K562 (cell line): ENCODE measurements around the gene PRSS8. TPM values are rescaled to one million over a fixed set of nuclear protein-coding genes. Genes with fewer than 3 reads are reported as not detected.

ENCODE experiments used
- ATAC-seq: fragments of 200-7000 bp; cut with Tn5 transposase; 3 replicates; pipeline ENCODE4 v1.9.1; 2020; ENCODE audit warnings: moderate library complexity
- BruUV-seq: library from RNA; stranded (reverse); fragments of 400-500 nt; replicated peaks from 2 replicates; lab custom pipeline; 2021; lab: Mats Ljungman, UMichigan
- CTCF ChIA-PET: fragments of 300-600 bp; formaldehyde crosslinking; extraction: SDS; loops from one replicate; lab custom pipeline; 2021; ENCODE audit warnings: low intra/inter-chr PET ratio; lab: Yijun Ruan, JAX
- POLR2A ChIA-PET: fragments of 300-600, 350-650 bp; sonication (Branson Sonifier 250); formaldehyde crosslinking; extraction: SDS; loops from one replicate; lab custom pipeline; 2021; ENCODE audit warnings: antibody characterized with exemption, inconsistent platforms; lab: Yijun Ruan, JAX
- DNase-seq, 4 experiments: peaks; one replicate each; pipeline versions ENCODE4 v3.0.0 to v3.0.0-alpha.2; 2011 to 2018; ENCODE audit warnings: low spot score in 3 of 4, mixed read lengths in 3 of 4; ENCODE audit errors: extremely low read depth in 1 of 4
- FAIRE-seq: peaks from 2 replicates; lab custom pipeline; 2011; peaks lifted over from hg19 to GRCh38; lab: Jason Lieb, UNC
- H2AFZ ChIP-seq: 2 replicates; pipeline ENCODE4 v1.6.0; 2011; ENCODE audit warnings: low read depth, low read length, control low read depth, inconsistent platforms
- H3K27ac ChIP-seq: fragments of 200-600 bp; 3 replicates; pipeline ENCODE4 v1.8.0; 2011; ENCODE audit warnings: low read depth, mild to moderate bottlenecking, control low read depth, inconsistent platforms, low read length, moderate library complexity, mixed read lengths; ENCODE audit errors: extremely low read depth
- H3K27me3 ChIP-seq, 2 experiments: fragments of 300-600 bp in 1 of 2; 2 replicates in 1 of 2; 3 replicates in 1 of 2; pipeline versions ENCODE4 v1.6.0 to v1.8.0; 2011; ENCODE audit warnings: inconsistent platforms in 2 of 2, low read length in 2 of 2, mild to moderate bottlenecking in 1 of 2, mixed read lengths in 1 of 2, moderate library complexity in 1 of 2; ENCODE audit not compliant: control insufficient read depth in 2 of 2, insufficient read depth in 2 of 2
- H3K36me3 ChIP-seq: fragments of 300-600 bp; 3 replicates; pipeline ENCODE4 v1.8.0; 2011; ENCODE audit warnings: mild to moderate bottlenecking, low read length, inconsistent platforms; ENCODE audit not compliant: control insufficient read depth, insufficient read depth
- H3K4me1 ChIP-seq, 2 experiments: fragments of 200-600 bp in 1 of 2; replicated peaks in 1 of 2; 2 replicates in 1 of 2; 3 replicates in 1 of 2; pipeline versions ENCODE4 v1.5.1 to v1.8.0; 2011; ENCODE audit warnings: inconsistent platforms in 2 of 2, low read length in 2 of 2, mild to moderate bottlenecking in 1 of 2, mixed read lengths in 1 of 2, moderate library complexity in 1 of 2; ENCODE audit not compliant: control insufficient read depth in 2 of 2, insufficient read depth in 2 of 2
- H3K4me2 ChIP-seq: 2 replicates; pipeline ENCODE4 v1.6.1; 2011; ENCODE audit warnings: low read length, control low read depth, inconsistent platforms, mixed read lengths; ENCODE audit not compliant: insufficient read depth
- H3K4me3 ChIP-seq: fragments of 200-600 bp; sonication (generic), shearing (Covaris generic); 2 replicates; pipeline ENCODE4 v1.5.1; 2016; ENCODE audit warnings: control low read depth, inconsistent platforms
- H3K79me2 ChIP-seq: fragments of 200-600 bp; 3 replicates; pipeline ENCODE4 v1.8.0; 2011; ENCODE audit warnings: low read length, inconsistent platforms; ENCODE audit not compliant: control insufficient read depth, insufficient read depth
- H3K9ac ChIP-seq, 2 experiments: 2 replicates each; pipeline versions ENCODE4 v1.6.0 to v1.6.1; 2011; ENCODE audit warnings: low read depth in 2 of 2, low read length in 2 of 2, control low read depth in 1 of 2, inconsistent platforms in 1 of 2, mild to moderate bottlenecking in 1 of 2, mixed read lengths in 1 of 2; ENCODE audit not compliant: insufficient read depth in 1 of 2
- H3K9me1 ChIP-seq: one replicate; pipeline ENCODE4 v1.6.0; 2011; ENCODE audit warnings: inconsistent platforms, mild to moderate bottlenecking, low read length, moderate library complexity; ENCODE audit not compliant: control insufficient read depth, insufficient read depth
- H3K9me3 ChIP-seq: replicated peaks from 2 replicates; pipeline ENCODE4 v1.5.1; 2011; ENCODE audit warnings: low read depth, low read length, inconsistent platforms; ENCODE audit not compliant: control insufficient read depth, insufficient read depth
- H4K20me1 ChIP-seq: replicated peaks from 2 replicates; pipeline ENCODE4 v1.6.1; 2011; ENCODE audit warnings: low read length, inconsistent platforms, mixed read lengths; ENCODE audit not compliant: control insufficient read depth, insufficient read depth
- ESRRA ChIP-seq: fragments of 450-650 bp; IDR thresholded peaks from 2 replicates; pipeline ENCODE4 v1.6.1; 2014; ENCODE audit warnings: low read depth, mild to moderate bottlenecking, moderate library complexity, borderline replicate concordance
- FOXA3 ChIP-seq, 2 experiments: fragments of 450-650 bp in 1 of 2; sonication (generic) in 1 of 2; formaldehyde crosslinking; IDR thresholded peaks in 1 of 2; conservative IDR thresholded peaks in 1 of 2; 2 replicates each; pipeline versions ENCODE4 v1.4.0 to v1.8.0; 2020 to 2022; ENCODE audit warnings: mild to moderate bottlenecking in 2 of 2, missing genetic modification reagents in 1 of 2
- WGBS: fragments of 100-300 bp; shearing (Covaris generic); methylation state at CpG from one replicate; pipeline ENCODE4 v1.1.6; 2016; ENCODE audit warnings: low coverage, mixed read lengths; ENCODE audit not compliant: insufficient coverage; ENCODE audit errors: missing lambda C conversion rate; 5-methylcytosine and 5-hydroxymethylcytosine counted together
- in situ Hi-C: fragments of 300-500 bp; cut with MboI; formaldehyde crosslinking; loops from 4 replicates; pipeline ENCODE4 v1.15.0; 2018; ENCODE audit warnings: inconsistent platforms, mixed read lengths
- intact Hi-C: fragments of 100-400 bp; cut with micrococcal nuclease; formaldehyde crosslinking; loops from 2 replicates; pipeline ENCODE4 v1.14.2; 2022
- polyA plus RNA-seq, 8 experiments: library from polyadenylated mRNA; depleted of rRNA in 4 of 8; stranded (reverse) in 5 of 8; unstranded in 3 of 8; fragments of >200 nt; fragmentation: Nextera tagmentation in 2 of 8; fragmentation: Illumina TruSeq in 1 of 8; extraction: Ambion mirVana in 2 of 8; extraction: Trizol in 1 of 8; gene quantifications; 2 replicates each; pipeline versions ENCODE4 v1.2.1 to v1.2.3, GENCODE V29; 2011 to 2014; ENCODE audit warnings: inconsistent platforms in 1 of 8, missing spikeins in 1 of 8
- total RNA-seq, 7 experiments: library from RNA; depleted of rRNA in 6 of 7; stranded (reverse); fragments of >200 nt in 6 of 7; fragmentation: Illumina TruSeq in 2 of 7; extraction: Trizol in 2 of 7; gene quantifications; 2 replicates each; pipeline versions ENCODE4 v1.2.1 to v1.2.3, GENCODE V29; 2011 to 2021; ENCODE audit warnings: low replicate concordance in 1 of 7

The PRSS8 gene
- total and polyA plus RNA-seq, 9 of the 15 experiments (the other 6 are each of a cell fraction or from before 2014, with no cell fraction given), result 0.25 to 3.9 (median 1.3) TPM; not detected in 1

- FAIRE-seq (no peak), ATAC-seq (no peak), DNase-seq (no peak)
- 84% methylated on average over 27 of the region's 29 CpGs for WGBS
- in situ Hi-C loops, result no loop called here
- TF ChIP-seq FOXA3 (CRISPR knock-in tag; conservative IDR thresholded peaks at IDR 0.05 in 1 of 2, IDR thresholded peaks at IDR 0.05 in 1 of 2) (0 out of 4 replicates have a peak, but pooled peaks of 1 of the 2 experiments have one; percentile 33), ESRRA (no peak)
- H3K79me2 ChIP-seq, result no peaks in the 10 kb centered on the region
- peak overlapping the region; percentile 90 for H3K27ac ChIP-seq
- H3K4me2 ChIP-seq, result no peak overlapping the region
- H3K4me1 ChIP-seq, result peaks cover 35 to 77% of the 10 kb centered on the region in 2 experiments
- BruUV-seq, result no TSS peak
- H3K27me3 ChIP-seq, result no peaks in the 10 kb centered on the region
- ChIA-PET CTCF (no interaction called here), POLR2A (interaction anchor here (0.6 to 5.0 kb wide), 9 partner anchors 9 to 34 kb away, joined by 3 to 44 read pairs (median 4); partner anchors contain the start of genes BCKDK and KAT8)
- H4K20me1 ChIP-seq, result no peaks in the 10 kb centered on the region
- H2AFZ ChIP-seq, result no peak overlapping the region
- no peak overlapping the region for H3K4me3 ChIP-seq
- no peaks in the 10 kb centered on the region for H3K9me3 ChIP-seq
- peak overlapping the region; percentile 63 to 86 for H3K9ac ChIP-seq
- H3K36me3 ChIP-seq, result peaks cover 62% of the 10 kb centered on the region; the same call in 2 of the 3 replicates
- H3K9me1 ChIP-seq, result no peaks in the 10 kb centered on the region
- intact Hi-C loops, result no loop called here
Measured at GRCh38 chr16:31129568-31130335, 5.8 kb downstream of the PRSS8 start.
